K562 (cell line): ENCODE measurements around the gene RBMS3. TPM values are rescaled to one million over a fixed set of nuclear protein-coding genes. Genes with fewer than 3 reads are reported as not detected.

Experiments
- ATAC-seq: fragments of 200-7000 bp; cut with Tn5 transposase; 3 replicates; pipeline ENCODE4 v1.9.1; 2020; ENCODE audit warnings: moderate library complexity
- BruUV-seq: library from RNA; stranded (reverse); fragments of 400-500 nt; replicated peaks from 2 replicates; lab custom pipeline; 2021; lab: Mats Ljungman, UMichigan
- CTCF ChIA-PET: fragments of 300-600 bp; formaldehyde crosslinking; extraction: SDS; loops from one replicate; lab custom pipeline; 2021; ENCODE audit warnings: low intra/inter-chr PET ratio; lab: Yijun Ruan, JAX
- POLR2A ChIA-PET: fragments of 300-600, 350-650 bp; sonication (Branson Sonifier 250); formaldehyde crosslinking; extraction: SDS; loops from one replicate; lab custom pipeline; 2021; ENCODE audit warnings: antibody characterized with exemption, inconsistent platforms; lab: Yijun Ruan, JAX
- DNase-seq, 4 experiments: peaks; one replicate each; pipeline versions ENCODE4 v3.0.0 to v3.0.0-alpha.2; 2011 to 2018; ENCODE audit warnings: low spot score in 3 of 4, mixed read lengths in 3 of 4; ENCODE audit errors: extremely low read depth in 1 of 4
- FAIRE-seq: peaks from 2 replicates; lab custom pipeline; 2011; peaks lifted over from hg19 to GRCh38; lab: Jason Lieb, UNC
- H2AFZ ChIP-seq: 2 replicates; pipeline ENCODE4 v1.6.0; 2011; ENCODE audit warnings: low read depth, low read length, control low read depth, inconsistent platforms
- H3K27ac ChIP-seq: fragments of 200-600 bp; 3 replicates; pipeline ENCODE4 v1.8.0; 2011; ENCODE audit warnings: low read depth, mild to moderate bottlenecking, control low read depth, inconsistent platforms, low read length, moderate library complexity, mixed read lengths; ENCODE audit errors: extremely low read depth
- H3K27me3 ChIP-seq, 2 experiments: fragments of 300-600 bp in 1 of 2; 2 replicates in 1 of 2; 3 replicates in 1 of 2; pipeline versions ENCODE4 v1.6.0 to v1.8.0; 2011; ENCODE audit warnings: inconsistent platforms in 2 of 2, low read length in 2 of 2, mild to moderate bottlenecking in 1 of 2, mixed read lengths in 1 of 2, moderate library complexity in 1 of 2; ENCODE audit not compliant: control insufficient read depth in 2 of 2, insufficient read depth in 2 of 2
- H3K36me3 ChIP-seq: fragments of 300-600 bp; 3 replicates; pipeline ENCODE4 v1.8.0; 2011; ENCODE audit warnings: mild to moderate bottlenecking, low read length, inconsistent platforms; ENCODE audit not compliant: control insufficient read depth, insufficient read depth
- H3K4me1 ChIP-seq, 2 experiments: fragments of 200-600 bp in 1 of 2; replicated peaks in 1 of 2; 2 replicates in 1 of 2; 3 replicates in 1 of 2; pipeline versions ENCODE4 v1.5.1 to v1.8.0; 2011; ENCODE audit warnings: inconsistent platforms in 2 of 2, low read length in 2 of 2, mild to moderate bottlenecking in 1 of 2, mixed read lengths in 1 of 2, moderate library complexity in 1 of 2; ENCODE audit not compliant: control insufficient read depth in 2 of 2, insufficient read depth in 2 of 2
- H3K4me2 ChIP-seq: 2 replicates; pipeline ENCODE4 v1.6.1; 2011; ENCODE audit warnings: low read length, control low read depth, inconsistent platforms, mixed read lengths; ENCODE audit not compliant: insufficient read depth
- H3K4me3 ChIP-seq: fragments of 200-600 bp; sonication (generic), shearing (Covaris generic); 2 replicates; pipeline ENCODE4 v1.5.1; 2016; ENCODE audit warnings: control low read depth, inconsistent platforms
- H3K79me2 ChIP-seq: fragments of 200-600 bp; 3 replicates; pipeline ENCODE4 v1.8.0; 2011; ENCODE audit warnings: low read length, inconsistent platforms; ENCODE audit not compliant: control insufficient read depth, insufficient read depth
- H3K9ac ChIP-seq, 2 experiments: 2 replicates each; pipeline versions ENCODE4 v1.6.0 to v1.6.1; 2011; ENCODE audit warnings: low read depth in 2 of 2, low read length in 2 of 2, control low read depth in 1 of 2, inconsistent platforms in 1 of 2, mild to moderate bottlenecking in 1 of 2, mixed read lengths in 1 of 2; ENCODE audit not compliant: insufficient read depth in 1 of 2
- H3K9me1 ChIP-seq: one replicate; pipeline ENCODE4 v1.6.0; 2011; ENCODE audit warnings: inconsistent platforms, mild to moderate bottlenecking, low read length, moderate library complexity; ENCODE audit not compliant: control insufficient read depth, insufficient read depth
- H3K9me3 ChIP-seq: replicated peaks from 2 replicates; pipeline ENCODE4 v1.5.1; 2011; ENCODE audit warnings: low read depth, low read length, inconsistent platforms; ENCODE audit not compliant: control insufficient read depth, insufficient read depth
- H4K20me1 ChIP-seq: replicated peaks from 2 replicates; pipeline ENCODE4 v1.6.1; 2011; ENCODE audit warnings: low read length, inconsistent platforms, mixed read lengths; ENCODE audit not compliant: control insufficient read depth, insufficient read depth
- JUNB ChIP-seq: fragments of 450-650 bp; formaldehyde crosslinking; conservative IDR thresholded peaks from 2 replicates; pipeline ENCODE4 v1.4.0; 2020; ENCODE audit warnings: mild to moderate bottlenecking
- MAFG ChIP-seq: fragments of 450-650 bp; conservative IDR thresholded peaks from 2 replicates; pipeline ENCODE4 v1.6.1; 2016; ENCODE audit warnings: missing genetic modification characterization, missing compliant biosample characterization
- PHB ChIP-seq: fragments of 250-450 bp; sonication (Bioruptor Pico); IDR thresholded peaks from 2 replicates; pipeline ENCODE4 v1.5.0; 2021
- POU5F1 ChIP-seq: fragments of 150-350 bp; IDR thresholded peaks from 2 replicates; pipeline ENCODE4 v1.6.1; 2014; ENCODE audit warnings: borderline replicate concordance, low read length, low read depth, mild to moderate bottlenecking; ENCODE audit not compliant: partially characterized antibody
- RBM17 ChIP-seq: fragments of 200-400 bp; formaldehyde crosslinking; IDR thresholded peaks from 2 replicates; pipeline ENCODE4 v1.6.1; 2017; ENCODE audit warnings: low read depth, mild to moderate bottlenecking, low read length, borderline replicate concordance
- TRIM24 ChIP-seq, 2 experiments: fragments of 450-650 bp; IDR thresholded peaks; 2 replicates each; pipeline ENCODE4 v1.6.1; 2016
- ZNF224 ChIP-seq: sonication (generic); formaldehyde crosslinking; IDR thresholded peaks from 2 replicates; pipeline ENCODE4 v1.8.0; 2022; ENCODE audit warnings: mild to moderate bottlenecking, missing genetic modification reagents
- ZNF282 ChIP-seq: sonication (generic); formaldehyde crosslinking; IDR thresholded peaks from 2 replicates; pipeline ENCODE4 v1.8.1; 2023; ENCODE audit warnings: missing genetic modification reagents
- ZNF507 ChIP-seq: conservative IDR thresholded peaks from 2 replicates; pipeline ENCODE4 v1.6.1; 2017; ENCODE audit warnings: missing genetic modification characterization, missing compliant biosample characterization
- ZNF695 ChIP-seq: fragments of 450-650 bp; formaldehyde crosslinking; IDR thresholded peaks from 2 replicates; pipeline ENCODE4 v1.4.0; 2020; ENCODE audit warnings: mild to moderate bottlenecking, moderate library complexity
- WGBS: fragments of 100-300 bp; shearing (Covaris generic); methylation state at CpG from one replicate; pipeline ENCODE4 v1.1.6; 2016; ENCODE audit warnings: low coverage, mixed read lengths; ENCODE audit not compliant: insufficient coverage; ENCODE audit errors: missing lambda C conversion rate; 5-methylcytosine and 5-hydroxymethylcytosine counted together
- in situ Hi-C: fragments of 300-500 bp; cut with MboI; formaldehyde crosslinking; loops from 4 replicates; pipeline ENCODE4 v1.15.0; 2018; ENCODE audit warnings: inconsistent platforms, mixed read lengths
- intact Hi-C: fragments of 100-400 bp; cut with micrococcal nuclease; formaldehyde crosslinking; loops from 2 replicates; pipeline ENCODE4 v1.14.2; 2022
- polyA plus RNA-seq, 8 experiments: library from polyadenylated mRNA; depleted of rRNA in 4 of 8; stranded (reverse) in 5 of 8; unstranded in 3 of 8; fragments of >200 nt; fragmentation: Nextera tagmentation in 2 of 8; fragmentation: Illumina TruSeq in 1 of 8; extraction: Ambion mirVana in 2 of 8; extraction: Trizol in 1 of 8; gene quantifications; 2 replicates each; pipeline versions ENCODE4 v1.2.1 to v1.2.3, GENCODE V29; 2011 to 2014; ENCODE audit warnings: inconsistent platforms in 1 of 8, missing spikeins in 1 of 8
- total RNA-seq, 7 experiments: library from RNA; depleted of rRNA in 6 of 7; stranded (reverse); fragments of >200 nt in 6 of 7; fragmentation: Illumina TruSeq in 2 of 7; extraction: Trizol in 2 of 7; gene quantifications; 2 replicates each; pipeline versions ENCODE4 v1.2.1 to v1.2.3, GENCODE V29; 2011 to 2021; ENCODE audit warnings: low replicate concordance in 1 of 7
- TF ChIP-seq, protein P1 (sequence below), 3 experiments: fragments of 200-800 bp in 1 of 3; sonication (Bioruptor generic) in 1 of 3; sonication (generic) in 1 of 3; formaldehyde crosslinking in 1 of 3; IDR thresholded peaks; 2 replicates each; pipeline versions ENCODE4 v1.6.1 to v1.8.0; 2016 to 2022; ENCODE audit warnings: mild to moderate bottlenecking in 2 of 3, missing compliant biosample characterization in 2 of 3, missing genetic modification characterization in 2 of 3, missing genetic modification reagents in 1 of 3
- TF ChIP-seq, protein P2 (sequence below): fragments of 150-350 bp; IDR thresholded peaks from 2 replicates; pipeline ENCODE4 v1.6.1; 2014; ENCODE audit warnings: low read depth, mild to moderate bottlenecking, low read length, borderline replicate concordance

The RBMS3 gene
- total and polyA plus RNA-seq, 9 of the 15 experiments (the other 6 are each of a cell fraction or from before 2014, with no cell fraction given): 0.20 TPM; not detected in 8

DNA sequence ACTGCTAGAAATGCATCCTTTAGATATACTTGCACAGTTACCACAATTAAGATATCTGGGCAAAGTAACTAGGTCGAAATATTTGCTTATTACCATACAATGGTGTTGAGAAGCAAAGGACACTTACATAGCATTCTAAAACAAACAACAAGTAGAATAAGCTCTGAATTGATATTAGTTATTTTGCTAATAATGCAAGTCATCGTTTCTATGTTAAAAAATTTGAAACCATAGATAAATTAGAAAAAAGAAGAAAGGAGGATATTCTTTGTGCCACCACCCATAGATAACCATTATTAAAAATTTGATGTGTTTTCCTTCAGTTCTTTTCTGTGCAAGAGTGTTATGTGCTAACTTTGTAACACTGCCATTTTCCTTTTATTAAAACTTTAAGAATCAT, 435.3 kb downstream of the RBMS3 start:
- H4K20me1 ChIP-seq: no peaks in the 10 kb centered on the region
- no peak for ATAC-seq
- H2AFZ ChIP-seq: no peak overlapping the region
- no peak overlapping the region for H3K9ac ChIP-seq
- ChIA-PET POLR2A (no interaction called here), CTCF (no interaction called here)
- FAIRE-seq: no peak
- H3K27me3 ChIP-seq: no peaks in the 10 kb centered on the region
- H3K79me2 ChIP-seq: no peaks in the 10 kb centered on the region
- DNase-seq: no peak
- no peaks in the 10 kb centered on the region for H3K36me3 ChIP-seq
- no peak overlapping the region for H3K4me3 ChIP-seq
- in situ Hi-C loops (no loop called here), intact Hi-C loops (no loop called here)
- no TSS peak for BruUV-seq
- H3K4me2 ChIP-seq: no peak overlapping the region
- H3K4me1 ChIP-seq: no peaks in the 10 kb centered on the region
- H3K27ac ChIP-seq: no peak overlapping the region
- H3K9me3 ChIP-seq: no peaks in the 10 kb centered on the region; the same call in 1 of the 2 replicates
- H3K9me1 ChIP-seq: no peaks in the 10 kb centered on the region
- WGBS: 0% methylated on average over 2 of the region's 2 CpGs
- no peak for TF ChIP-seq ZNF695 (CRISPR knock-in tag)
- 0 out of 2 replicates have a peak, but pooled peaks have one; percentile 15 for TF ChIP-seq MAFG (tag)

- Histone ChIP-seq H3K4me2 (no peak overlapping the region), H3K4me1 (no peaks in the 10 kb centered on the region), H3K27ac (no peak overlapping the region), H3K36me3 (no peaks in the 10 kb centered on the region), H3K9ac (no peak overlapping the region), H3K79me2 (no peaks in the 10 kb centered on the region), H3K9me1 (no peaks in the 10 kb centered on the region), H4K20me1 (no peaks in the 10 kb centered on the region), H3K9me3 (no peaks in the 10 kb centered on the region; the same call in 1 of the 2 replicates), H3K4me3 (no peak overlapping the region), H3K27me3 (no peaks in the 10 kb centered on the region), H2AFZ (no peak overlapping the region)
- POLR2A ChIA-PET: no interaction called here
- in situ Hi-C loops (no loop called here), intact Hi-C loops (no loop called here)
- no peak for FAIRE-seq
- ATAC-seq: no peak
- CTCF ChIA-PET: no interaction called here
- BruUV-seq: no TSS peak
- WGBS: 0% methylated on average over 3 of the region's 3 CpGs
- DNase-seq: no peak
- no peak for TF ChIP-seq ZNF282 (CRISPR knock-in tag)
- TF ChIP-seq POU5F1: no peak
- TF ChIP-seq, protein P1, sequence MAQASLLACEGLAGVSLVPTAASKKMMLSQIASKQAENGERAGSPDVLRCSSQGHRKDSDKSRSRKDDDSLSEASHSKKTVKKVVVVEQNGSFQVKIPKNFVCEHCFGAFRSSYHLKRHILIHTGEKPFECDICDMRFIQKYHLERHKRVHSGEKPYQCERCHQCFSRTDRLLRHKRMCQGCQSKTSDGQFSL (CRISPR knock-in tag; IDR thresholded peaks at IDR 0.05): no peak
- TF ChIP-seq, protein P1 (tag; IDR thresholded peaks at IDR 0.05): no peak
- no peak for TF ChIP-seq TRIM24 (IDR thresholded peaks at IDR 0.05)
- TF ChIP-seq RBM17: no peak
- no peak for TF ChIP-seq JUNB (CRISPR knock-in tag)
- no peak for TF ChIP-seq ZNF507
- TF ChIP-seq, protein P2, sequence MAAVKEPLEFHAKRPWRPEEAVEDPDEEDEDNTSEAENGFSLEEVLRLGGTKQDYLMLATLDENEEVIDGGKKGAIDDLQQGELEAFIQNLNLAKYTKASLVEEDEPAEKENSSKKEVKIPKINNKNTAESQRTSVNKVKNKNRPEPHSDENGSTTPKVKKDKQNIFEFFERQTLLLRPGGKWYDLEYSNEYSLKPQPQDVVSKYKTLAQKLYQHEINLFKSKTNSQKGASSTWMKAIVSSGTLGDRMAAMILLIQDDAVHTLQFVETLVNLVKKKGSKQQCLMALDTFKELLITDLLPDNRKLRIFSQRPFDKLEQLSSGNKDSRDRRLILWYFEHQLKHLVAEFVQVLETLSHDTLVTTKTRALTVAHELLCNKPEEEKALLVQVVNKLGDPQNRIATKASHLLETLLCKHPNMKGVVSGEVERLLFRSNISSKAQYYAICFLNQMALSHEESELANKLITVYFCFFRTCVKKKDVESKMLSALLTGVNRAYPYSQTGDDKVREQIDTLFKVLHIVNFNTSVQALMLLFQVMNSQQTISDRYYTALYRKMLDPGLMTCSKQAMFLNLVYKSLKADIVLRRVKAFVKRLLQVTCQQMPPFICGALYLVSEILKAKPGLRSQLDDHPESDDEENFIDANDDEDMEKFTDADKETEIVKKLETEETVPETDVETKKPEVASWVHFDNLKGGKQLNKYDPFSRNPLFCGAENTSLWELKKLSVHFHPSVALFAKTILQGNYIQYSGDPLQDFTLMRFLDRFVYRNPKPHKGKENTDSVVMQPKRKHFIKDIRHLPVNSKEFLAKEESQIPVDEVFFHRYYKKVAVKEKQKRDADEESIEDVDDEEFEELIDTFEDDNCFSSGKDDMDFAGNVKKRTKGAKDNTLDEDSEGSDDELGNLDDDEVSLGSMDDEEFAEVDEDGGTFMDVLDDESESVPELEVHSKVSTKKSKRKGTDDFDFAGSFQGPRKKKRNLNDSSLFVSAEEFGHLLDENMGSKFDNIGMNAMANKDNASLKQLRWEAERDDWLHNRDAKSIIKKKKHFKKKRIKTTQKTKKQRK: no peak
- no peak for TF ChIP-seq PHB (CRISPR knock-in tag)
- no peak for TF ChIP-seq ZNF224
Observed at GRCh38 chr3:29718661-29719065, 437.8 kb downstream of the RBMS3 start.
